GM21717 (cell line): ENCODE measurements around the gene UNC79.
"Not testable (repeated sequence)": the region's sequence is repeated elsewhere in the genome, so short reads cannot be mapped to it uniquely, and the experiment has no call there.

ENCODE experiments used
- ATAC-seq: cut with Tn5 transposase; IDR thresholded peaks from one replicate; pipeline ENCODE4 v1.9.1; 2021; ENCODE audit warnings: mild to moderate bottlenecking, moderate library complexity; ENCODE audit not compliant: unreplicated experiment

The UNC79 gene

DNA sequence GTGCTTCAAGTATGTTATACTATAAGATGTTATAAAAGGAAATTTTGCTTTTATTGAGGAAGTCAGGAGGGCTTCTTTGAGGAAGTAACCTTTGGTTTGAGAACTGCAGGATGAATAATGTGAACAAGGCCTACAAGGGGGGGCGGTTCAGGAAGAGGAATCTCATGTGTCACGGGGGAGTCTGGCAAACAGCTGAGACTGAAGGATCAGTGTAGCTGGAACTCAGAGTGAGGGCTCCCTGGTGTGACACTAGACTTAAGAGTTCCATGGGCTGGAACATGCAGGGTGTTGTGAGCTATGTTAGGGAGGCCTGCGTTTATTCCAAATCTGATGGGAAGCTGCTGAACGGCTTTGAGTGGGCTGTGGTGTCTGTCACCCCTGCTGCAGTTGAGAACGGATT lies 62.3 kb downstream of the UNC79 start:
- ATAC-seq = no peak

DNA sequence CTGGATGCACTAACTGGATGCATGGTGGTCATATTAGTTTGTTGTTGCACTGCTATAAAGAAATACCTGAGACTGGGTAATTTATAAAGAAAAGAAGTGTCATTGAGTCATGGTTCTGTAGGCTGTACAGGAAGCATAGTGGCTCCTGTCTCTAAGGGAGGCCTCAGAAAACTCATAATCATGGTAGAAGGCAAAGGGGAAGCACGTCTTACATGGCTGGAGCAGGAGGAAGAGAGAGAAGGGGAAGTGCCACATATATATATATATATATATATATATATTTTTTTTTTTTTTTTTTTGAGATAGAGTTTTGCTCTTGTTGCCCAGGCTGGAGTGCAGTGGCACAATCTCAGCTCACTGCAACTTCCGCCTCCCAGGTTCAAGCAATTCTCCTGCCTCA lies 62.9 kb downstream of the UNC79 start:
- ATAC-seq = not testable (repeated sequence)

DNA sequence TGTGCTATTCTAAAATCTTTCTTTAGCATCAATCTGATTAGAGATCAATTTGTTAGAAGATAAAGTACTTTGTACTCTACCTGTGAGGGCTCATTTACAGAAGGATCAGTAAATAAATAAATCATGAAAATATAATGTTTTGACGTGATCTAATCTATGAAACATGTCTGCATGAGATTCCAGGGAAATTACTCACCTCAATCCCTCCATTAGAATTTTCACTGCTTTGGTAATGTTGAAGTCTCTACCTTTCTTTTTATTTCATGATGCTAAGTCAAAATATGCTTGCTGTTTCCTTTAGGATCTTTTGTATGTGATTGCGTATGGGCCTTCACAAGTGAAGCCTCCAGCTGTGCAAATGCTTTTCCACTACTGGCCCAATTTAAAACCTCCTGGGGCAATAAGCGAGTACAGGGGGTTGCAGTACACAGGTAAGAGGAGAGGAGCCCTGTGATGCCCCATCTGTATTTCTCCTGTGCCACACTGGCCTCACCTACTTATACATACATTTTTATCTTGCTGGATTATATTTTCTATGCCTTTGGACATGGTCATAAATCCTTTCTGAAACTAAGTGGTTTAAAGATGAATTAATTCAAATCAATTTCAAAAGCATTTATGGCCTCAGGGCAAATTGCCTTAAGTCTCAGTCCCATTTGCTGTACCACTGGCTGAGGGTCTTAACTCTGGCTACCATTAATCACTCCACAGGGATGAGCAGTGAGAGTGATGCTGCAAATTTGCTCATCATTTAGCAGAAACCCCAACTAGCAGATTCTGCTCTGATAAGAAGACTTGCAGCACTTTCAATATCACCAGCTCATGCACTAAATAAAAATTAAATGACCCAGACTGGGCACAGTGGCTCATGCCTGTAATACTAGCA lies 66.4 kb downstream of the UNC79 start:
- no peak for ATAC-seq

DNA sequence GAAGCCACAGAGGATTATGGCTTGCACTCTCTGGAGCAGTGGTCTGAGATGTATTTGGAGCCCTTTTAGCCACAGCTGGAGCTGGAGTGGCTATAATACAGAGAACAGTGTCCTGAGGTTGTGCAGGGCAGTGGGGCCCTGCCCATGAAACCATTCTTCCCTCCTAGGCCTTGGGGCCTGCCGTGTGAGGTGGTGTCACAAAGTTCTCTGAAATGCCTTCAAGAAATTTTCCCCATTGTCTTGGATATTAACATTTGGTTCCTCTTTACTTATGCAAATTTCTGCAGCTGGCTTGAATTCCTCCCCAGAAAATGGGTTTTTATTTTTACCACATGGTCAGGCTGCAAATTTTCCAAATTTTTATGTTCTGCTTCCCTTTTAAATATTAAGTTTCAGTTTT lies 79.3 kb downstream of the UNC79 start:
- no peak for ATAC-seq

DNA sequence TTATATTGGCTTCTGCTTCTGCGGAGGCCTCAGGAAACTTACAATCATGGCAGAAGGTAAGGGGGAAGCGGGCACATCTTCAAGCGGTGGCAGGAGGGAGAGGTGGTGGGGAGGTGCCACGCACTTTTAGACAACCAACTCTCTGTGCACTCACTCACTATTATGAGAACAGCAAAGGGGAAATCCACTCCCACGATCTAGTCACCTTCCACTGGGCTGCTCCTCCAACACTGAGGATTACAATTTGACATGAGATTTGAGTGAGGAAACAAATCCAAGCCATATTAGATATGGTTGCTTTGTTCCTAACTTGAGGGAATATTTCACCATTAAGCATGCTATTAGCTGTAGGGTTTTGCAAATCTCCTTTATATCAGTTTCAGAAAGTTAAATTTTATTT lies 80.3 kb downstream of the UNC79 start:
- ATAC-seq = no peak

DNA sequence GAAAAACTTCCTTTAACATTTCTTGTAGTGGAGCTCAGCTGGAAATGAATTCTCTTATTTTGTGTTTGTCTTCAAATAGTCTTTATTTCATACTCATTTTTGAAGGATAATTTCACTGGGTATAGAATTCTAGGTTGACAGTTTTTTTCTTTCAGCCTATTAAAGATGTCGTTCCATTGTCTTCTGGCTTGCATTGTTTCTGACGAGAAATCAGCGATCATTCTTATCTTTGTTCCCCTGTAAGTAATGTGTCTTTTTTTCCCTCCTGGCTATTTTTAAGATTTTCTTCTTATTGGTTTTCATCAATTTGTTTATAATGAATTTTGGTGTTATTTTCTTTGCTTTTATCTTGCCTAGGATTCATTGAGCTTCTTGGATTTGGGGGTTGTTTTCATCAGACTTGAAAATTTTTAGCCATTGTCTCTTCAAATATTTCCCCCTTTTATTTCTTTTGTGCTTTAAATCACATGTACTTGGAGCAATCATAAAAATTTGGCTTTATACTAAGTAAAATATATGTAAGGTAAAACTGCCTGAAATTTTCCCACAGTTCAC lies 89.4 kb downstream of the UNC79 start:
- no peak for ATAC-seq

DNA sequence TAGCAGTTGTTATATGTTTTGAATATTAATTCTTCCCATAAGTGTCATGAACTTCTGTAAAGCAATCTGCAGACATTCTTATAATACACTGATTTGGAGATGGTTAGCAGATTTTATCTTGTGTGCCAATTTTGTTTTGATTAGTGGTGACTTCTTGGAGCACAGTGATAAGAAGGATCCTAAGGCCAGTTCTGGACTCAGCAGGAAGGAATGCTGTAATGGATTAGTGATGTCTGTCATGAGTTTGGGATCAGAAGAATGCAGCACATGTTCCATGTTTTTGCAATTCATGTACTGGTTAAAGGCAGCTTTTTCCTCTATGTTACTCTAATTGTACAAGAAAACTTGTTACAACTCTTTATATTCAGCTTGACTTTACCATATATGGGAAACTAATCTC lies 91.5 kb downstream of the UNC79 start:
- ATAC-seq = no peak

DNA sequence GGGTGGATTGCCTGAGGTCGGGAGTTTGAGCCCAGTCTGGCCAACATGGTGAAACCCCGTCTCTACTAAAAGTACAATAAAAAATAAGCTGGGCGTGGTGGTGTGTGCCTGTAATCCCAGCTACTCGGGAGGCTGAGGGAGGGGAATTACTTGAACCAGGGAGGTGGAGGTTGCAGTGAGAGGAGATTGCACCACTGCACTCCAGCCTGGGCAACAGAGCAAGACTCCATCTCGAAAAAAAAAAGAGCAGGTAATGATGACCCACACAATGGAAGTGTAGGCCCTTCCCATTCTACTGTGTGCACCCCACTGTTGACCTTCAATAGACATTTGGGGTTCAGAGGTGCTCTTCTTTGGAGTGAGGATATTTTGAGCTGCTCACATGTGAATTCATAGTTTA lies 94.5 kb downstream of the UNC79 start:
- ATAC-seq = not testable (repeated sequence)

DNA sequence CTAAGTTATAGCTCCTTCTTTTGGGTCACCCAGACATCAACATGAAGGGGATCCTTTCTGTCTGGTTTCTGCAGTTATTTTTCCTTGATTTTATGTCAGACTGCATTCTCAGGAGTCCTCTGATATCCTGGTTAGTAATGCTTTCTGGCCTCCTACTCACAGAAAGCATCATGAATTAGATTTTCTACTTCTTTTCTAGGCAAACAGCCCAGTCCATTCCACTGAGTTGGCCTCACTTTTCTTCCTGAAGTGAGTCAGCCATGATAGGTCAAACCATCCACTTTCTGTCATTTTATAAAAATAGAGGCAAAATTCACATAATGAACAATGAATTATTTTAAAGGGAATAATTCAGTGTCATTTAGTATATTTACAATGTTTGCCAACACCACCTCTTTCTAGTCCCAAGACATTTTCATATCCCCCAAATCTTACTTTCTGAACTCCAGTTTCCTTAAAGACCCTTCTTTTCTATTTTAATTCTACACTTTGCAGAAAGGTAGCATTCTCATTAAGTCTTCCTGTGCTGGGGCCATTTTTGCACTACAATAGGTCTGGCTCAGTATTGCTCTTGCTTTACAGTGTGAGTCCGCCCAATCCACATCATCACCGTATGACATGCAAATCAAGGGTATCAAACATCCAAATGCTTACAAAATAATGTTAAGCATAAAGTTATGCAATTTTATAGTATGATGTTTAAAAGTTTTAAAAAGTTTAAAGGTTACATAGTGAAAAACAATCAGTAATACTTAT lies 95.1 kb downstream of the UNC79 start:
- ATAC-seq = no peak

DNA sequence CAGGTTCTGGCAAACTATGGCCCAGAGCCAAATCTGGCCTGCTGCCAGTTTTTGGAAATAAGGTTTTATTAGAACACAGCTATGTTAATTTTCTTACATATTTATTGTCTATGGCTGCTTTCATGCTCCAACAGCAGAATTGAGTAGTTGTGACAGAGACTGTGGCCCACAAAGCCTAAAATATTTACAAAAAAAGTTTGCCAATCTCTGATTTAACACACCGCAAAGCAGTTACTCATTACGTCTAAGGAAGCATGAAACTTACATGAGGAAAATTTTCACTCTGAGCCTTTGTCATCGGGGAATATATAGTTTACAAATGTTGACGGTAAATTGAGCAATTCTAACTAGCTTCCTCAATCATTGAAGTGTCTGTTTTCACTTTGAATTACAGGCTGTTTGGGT lies 96.5 kb downstream of the UNC79 start:
- ATAC-seq = no peak

DNA sequence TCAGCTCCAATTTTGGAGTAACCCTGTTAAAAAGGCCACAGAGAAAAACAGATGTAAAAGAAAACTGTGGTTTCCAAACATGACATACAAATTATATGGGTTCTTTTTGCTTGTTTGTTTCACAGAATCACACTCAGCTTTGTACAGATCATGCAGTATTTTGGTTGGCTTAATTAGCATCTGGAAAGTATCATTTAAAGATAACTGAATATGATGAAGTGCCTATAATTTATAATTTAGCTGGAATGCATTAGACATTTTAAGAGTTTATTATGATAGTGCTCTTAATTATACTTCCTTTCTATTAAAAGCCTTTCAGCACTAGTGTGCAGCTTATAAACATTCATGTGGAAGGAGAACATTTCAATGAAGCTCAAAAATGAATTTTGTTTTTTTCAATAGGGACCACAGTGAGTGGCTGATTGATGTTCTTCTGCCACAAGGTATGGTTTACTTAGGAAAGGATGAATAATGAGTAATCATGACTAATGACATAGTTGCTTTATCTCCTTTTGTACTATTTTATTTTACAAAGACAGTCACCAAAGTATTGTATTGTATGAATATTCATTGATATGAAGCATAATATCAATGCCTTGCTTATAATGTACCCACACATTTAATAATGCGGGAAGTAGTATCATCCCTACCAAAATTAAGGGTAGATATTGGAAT lies 98.3 kb downstream of the UNC79 start:
- no peak for ATAC-seq

DNA sequence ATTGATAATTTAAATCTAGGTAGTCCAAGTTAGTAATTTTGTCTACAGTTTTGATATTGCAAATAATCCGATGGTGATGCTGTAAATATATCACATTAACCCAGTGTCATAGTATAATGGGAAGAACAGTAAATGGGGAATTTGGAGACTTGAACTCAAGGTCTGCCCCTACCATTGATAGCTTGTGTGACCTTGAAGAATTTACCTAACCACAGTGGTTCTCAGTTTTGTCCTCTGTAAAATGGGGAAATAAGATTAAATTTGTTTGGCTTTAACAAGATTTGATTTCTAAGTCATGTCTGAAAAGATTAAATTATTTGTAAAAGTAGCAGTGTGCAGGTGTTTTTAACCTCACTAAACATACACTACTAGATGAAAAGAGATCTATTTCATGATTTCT lies 100.9 kb downstream of the UNC79 start:
- ATAC-seq = no peak

DNA sequence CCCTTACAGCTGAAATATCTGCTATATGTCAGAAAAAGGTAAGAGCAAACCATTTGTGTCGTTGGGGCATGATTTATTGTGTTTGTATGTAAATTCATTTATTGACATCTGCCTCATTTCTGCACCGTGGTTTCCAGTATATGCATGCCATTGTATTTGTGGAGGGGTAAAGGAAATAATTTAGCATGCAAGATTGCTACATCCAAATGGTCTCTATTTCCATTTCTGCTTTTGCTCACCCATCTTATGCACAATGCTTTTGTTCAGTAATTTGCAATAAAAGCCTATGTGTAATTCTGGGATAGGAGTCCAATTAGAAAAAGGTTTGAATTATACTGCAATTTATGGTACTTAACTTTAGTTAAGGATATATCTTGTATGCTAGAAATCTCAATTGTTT lies 101.8 kb downstream of the UNC79 start:
- no peak for ATAC-seq

DNA sequence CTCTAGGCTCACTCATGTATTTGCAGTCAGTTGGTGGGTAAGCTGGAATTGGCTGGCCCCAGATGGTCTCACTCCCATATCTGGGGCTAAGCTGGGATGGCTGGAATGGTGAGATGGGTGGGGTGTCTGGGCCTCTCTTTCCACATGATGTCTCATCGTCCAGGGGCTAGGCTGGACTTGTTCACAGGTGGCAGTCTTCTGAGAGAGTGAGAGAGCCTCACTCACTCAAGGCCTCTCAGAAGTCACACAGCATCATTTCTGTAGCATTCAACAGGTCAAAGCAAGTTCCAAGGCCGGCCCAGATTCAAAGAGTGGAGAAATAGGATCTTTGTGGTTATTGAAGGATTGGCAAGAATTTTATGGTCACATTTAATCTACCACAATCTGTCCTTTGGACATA lies 102.7 kb downstream of the UNC79 start:
- no peak for ATAC-seq

DNA sequence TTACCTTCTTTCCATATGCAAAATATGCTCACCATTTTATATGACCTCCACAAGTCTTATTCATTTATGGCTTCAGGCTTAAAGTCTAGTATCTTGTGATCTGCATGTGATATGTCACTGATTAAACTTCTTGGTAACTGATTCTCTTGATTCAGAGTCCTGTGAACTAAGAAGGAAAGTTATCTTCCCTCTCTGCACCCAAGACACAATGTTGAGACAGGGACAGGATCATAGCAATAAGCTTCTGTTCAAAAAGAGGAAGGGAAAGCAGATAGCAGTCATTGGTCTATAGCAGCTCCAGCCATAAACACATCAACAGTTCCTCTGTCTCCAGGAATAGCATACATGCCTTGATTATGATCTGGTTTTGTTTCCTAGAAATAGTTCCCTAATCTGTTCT lies 103.1 kb downstream of the UNC79 start:
- ATAC-seq = peak; percentile 68

DNA sequence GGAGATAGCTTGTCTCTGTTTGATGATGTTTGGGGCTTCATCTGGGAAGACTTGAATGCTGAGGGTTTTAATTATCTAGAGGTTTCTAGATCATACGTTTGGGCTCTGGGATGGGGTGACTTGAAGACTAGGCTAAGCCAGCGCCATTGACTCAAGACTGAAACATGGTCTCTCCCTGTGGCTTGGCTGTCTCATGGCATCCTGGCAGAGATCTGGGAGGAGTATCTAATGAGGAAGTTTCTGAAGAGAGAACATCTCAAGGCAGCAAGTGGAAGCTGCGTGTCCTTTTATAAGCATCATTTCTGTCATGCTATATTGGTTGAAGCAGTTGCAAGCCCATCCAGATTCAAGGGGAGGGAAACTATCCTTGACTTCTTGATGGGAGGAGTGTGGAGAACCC lies 104.8 kb downstream of the UNC79 start:
- no peak for ATAC-seq

DNA sequence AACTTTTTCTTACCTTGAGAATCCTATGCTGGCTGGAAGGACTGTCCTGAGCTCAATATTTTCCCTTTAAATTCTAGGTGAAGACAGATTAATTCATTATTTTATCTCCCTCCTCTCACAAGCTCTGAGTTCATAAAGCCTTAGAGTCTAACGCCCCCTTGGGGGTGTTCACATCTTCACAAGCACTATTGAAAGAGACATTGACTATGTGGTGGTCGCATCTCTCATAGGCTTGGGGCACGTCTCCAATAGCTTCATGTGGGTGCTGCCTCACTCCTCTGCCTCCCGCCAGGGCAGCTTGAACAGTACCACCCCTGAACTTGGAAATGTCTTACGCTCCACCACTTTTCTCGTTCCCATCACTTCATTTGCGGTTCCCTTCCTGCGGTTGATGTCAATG lies 106.2 kb downstream of the UNC79 start:
- no peak for ATAC-seq

DNA sequence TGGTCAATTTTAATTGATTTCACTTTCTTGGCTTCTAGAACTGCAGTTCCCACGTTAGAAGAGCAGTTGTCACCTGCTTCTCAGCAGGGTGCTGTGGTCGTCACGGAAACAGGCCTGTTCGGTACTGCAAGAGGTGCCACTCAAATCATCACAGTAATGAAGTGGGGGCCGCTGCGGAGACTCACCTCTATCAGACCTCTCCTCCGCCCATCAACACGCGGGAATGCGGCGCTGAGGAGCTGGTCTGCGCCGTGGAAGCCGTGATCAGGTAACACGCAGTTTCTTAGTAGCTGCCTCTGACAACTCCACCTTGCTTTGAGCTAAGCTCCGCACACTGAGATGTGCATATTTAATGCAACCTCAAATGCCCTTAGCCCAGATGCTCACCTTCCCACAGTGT lies 107.2 kb downstream of the UNC79 start:
- ATAC-seq = no peak

DNA sequence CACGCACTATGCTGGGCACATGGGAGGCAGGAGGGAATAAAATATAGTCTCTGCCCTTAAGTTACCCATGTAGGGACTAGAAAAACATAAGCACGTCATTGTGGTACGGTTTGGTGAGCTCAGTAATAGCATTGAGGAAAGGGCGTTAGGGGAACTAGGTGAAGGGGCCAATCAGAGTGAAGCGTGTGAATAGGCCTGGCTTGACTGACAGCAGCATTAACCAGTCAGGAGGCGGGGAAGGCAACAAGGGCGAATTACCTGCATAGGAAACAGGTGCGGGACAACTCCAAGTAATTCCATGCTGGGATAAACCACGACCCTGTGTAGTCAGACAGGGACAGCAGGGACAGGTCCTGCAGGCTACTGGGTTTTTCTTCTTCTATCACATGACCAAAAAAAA lies 107.7 kb downstream of the UNC79 start:
- ATAC-seq = no peak

DNA sequence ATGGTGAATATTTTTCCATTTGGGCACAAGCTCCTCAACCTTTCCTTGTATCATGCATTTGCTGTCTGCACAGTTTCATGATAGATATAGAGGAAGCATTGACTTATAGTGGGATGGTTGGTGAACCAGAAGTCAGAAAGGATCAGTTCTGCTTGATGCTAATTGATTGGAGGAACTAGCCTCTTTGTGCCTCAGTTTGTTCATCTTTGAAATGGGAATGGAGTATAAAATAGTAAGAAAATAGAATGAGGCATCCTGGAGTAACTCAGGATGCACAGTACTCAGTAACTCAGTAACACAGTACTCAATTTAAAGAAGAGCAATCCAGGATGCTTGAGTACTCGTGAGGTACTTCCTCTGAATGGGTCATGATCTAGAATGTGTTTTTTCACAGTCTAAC lies 109.5 kb downstream of the UNC79 start:
- no peak for ATAC-seq

DNA sequence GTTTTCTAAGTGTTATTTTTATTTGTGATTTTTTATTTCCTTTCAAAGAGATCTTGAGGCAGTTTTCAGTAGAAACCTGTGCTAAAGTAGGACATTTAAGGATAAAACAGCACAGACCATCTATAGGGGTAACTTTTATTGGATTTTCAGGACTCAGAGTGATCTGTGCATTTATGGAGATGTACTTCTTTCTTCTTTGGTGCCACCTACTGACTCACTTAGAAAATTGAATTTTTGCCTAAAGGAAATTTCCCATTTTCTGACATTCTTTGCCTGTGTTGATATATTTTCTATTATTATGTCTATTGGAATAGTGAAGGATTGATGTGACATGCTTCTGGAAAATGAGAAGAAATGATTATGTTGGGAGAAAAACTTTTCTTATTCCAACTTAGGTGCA lies 113.0 kb downstream of the UNC79 start:
- no peak for ATAC-seq
